OCI-LY1 (cell line): Measurements from ENCODE around the gene C13orf42.

Experiments used
- CTCF ChIP-seq: fragments of 200-600 bp; sonication (generic), shearing (Covaris generic); IDR thresholded peaks from 2 replicates; pipeline ENCODE4 v1.5.1; 2017; ENCODE audit warnings: mild to moderate bottlenecking, antibody characterized with exemption, low read length, moderate library complexity, mixed read lengths
- EZH2 ChIP-seq: fragments of 200-600 bp; sonication (generic), shearing (Covaris generic); IDR thresholded peaks from 2 replicates; pipeline ENCODE4 v1.8.0; 2017; ENCODE audit warnings: borderline replicate concordance, mixed run types, mild to moderate bottlenecking, antibody characterized with exemption, low read length, moderate library complexity, mixed read lengths

GRCh38 chr13:51153527-51153926 lies 42.5 kb upstream of the C13orf42 start:
- no peak for TF ChIP-seq CTCF
- no peak for TF ChIP-seq EZH2
